ENCODE measurements around the gene FBXO8. TPM values are rescaled to one million over a fixed set of nuclear protein-coding genes. Genes with fewer than 3 reads are reported as not detected.

The FBXO8 gene
- total RNA-seq, 2 experiments from 2014 or later = 12.6 to 12.7 TPM

GRCh38 chr4:174230680-174231079 is 52.8 kb downstream of the FBXO8 start:
- Histone ChIP-seq H3K4me1 (ENCODE audit: insufficient read depth, low read length, poor library complexity, severe bottlenecking) (no peaks in the 10 kb centered on the region), H3K4me3 (ENCODE audit: low read depth, low read length, poor library complexity, severe bottlenecking) (no peak overlapping the region), H2AFZ (ENCODE audit: low read length) (no peak overlapping the region), H3K27ac (ENCODE audit: low read depth, low read length, poor library complexity, severe bottlenecking) (no peak overlapping the region), H3K79me2 (ENCODE audit: insufficient read depth, low read depth, low read length) (no peaks in the 10 kb centered on the region), H4K20me1 (ENCODE audit: insufficient read depth, low read length) (no peaks in the 10 kb centered on the region), H3K9me2 (ENCODE audit: insufficient read depth, low read length) (no peaks in the 10 kb centered on the region), H3K4me2 (ENCODE audit: low read length) (no peak overlapping the region), H3K36me3 (ENCODE audit: insufficient read depth, low read length) (no peaks in the 10 kb centered on the region), H3K9me3 (ENCODE audit: low read length) (no peaks in the 10 kb centered on the region)
- BruUV-seq (replicated peaks) = no TSS peak
- ChIA-PET POLR2A (no interaction called here), CTCF (ENCODE audit: unreplicated experiment) (no interaction called here)
- no peak for DNase-seq (ENCODE audit: low spot score)
- intact Hi-C loops (cut with micrococcal nuclease; ENCODE audit: unreplicated experiment) = no loop called here
- no peak for TF ChIP-seq CTCF (conservative IDR thresholded peaks at IDR 0.05; ENCODE audit: low read length)
- no peak for TF ChIP-seq EZH2phosphoT487 (IDR thresholded peaks at IDR 0.05; ENCODE audit: borderline replicate concordance, low read depth, low read length)

GRCh38 chr4:174230148-174230547 is 53.3 kb downstream of the FBXO8 start:
- CTCF ChIA-PET (ENCODE audit: unreplicated experiment) = no interaction called here
- no peak for DNase-seq (ENCODE audit: low spot score)
- intact Hi-C loops (cut with micrococcal nuclease; ENCODE audit: unreplicated experiment) = no loop called here

GRCh38 chr4:174228988-174229387 is 54.5 kb downstream of the FBXO8 start:
- TF ChIP-seq EZH2phosphoT487 (IDR thresholded peaks at IDR 0.05; ENCODE audit: borderline replicate concordance, low read depth, low read length) = no peak
- no peak for TF ChIP-seq CTCF (conservative IDR thresholded peaks at IDR 0.05; ENCODE audit: low read length)
- Histone ChIP-seq H3K4me3 (ENCODE audit: low read depth, low read length, poor library complexity, severe bottlenecking) (no peak overlapping the region), H4K20me1 (ENCODE audit: insufficient read depth, low read length) (no peaks in the 10 kb centered on the region), H3K36me3 (ENCODE audit: insufficient read depth, low read length) (no peaks in the 10 kb centered on the region), H3K79me2 (ENCODE audit: insufficient read depth, low read depth, low read length) (no peaks in the 10 kb centered on the region), H3K9me2 (ENCODE audit: insufficient read depth, low read length) (no peaks in the 10 kb centered on the region), H3K27ac (ENCODE audit: low read depth, low read length, poor library complexity, severe bottlenecking) (no peak overlapping the region), H3K4me1 (ENCODE audit: insufficient read depth, low read length, poor library complexity, severe bottlenecking) (no peaks in the 10 kb centered on the region), H3K9me3 (ENCODE audit: low read length) (no peaks in the 10 kb centered on the region), H3K4me2 (ENCODE audit: low read length) (no peak overlapping the region), H2AFZ (ENCODE audit: low read length) (no peak overlapping the region)
- BruUV-seq (replicated peaks) = no TSS peak
- ChIA-PET CTCF (ENCODE audit: unreplicated experiment) (no interaction called here), POLR2A (interaction anchor here (0.6 kb wide), 1 partner anchor 121 kb away, joined by 3 read pairs; no protein-coding TSS in a partner anchor)
- intact Hi-C loops (cut with micrococcal nuclease; ENCODE audit: unreplicated experiment) = no loop called here
- DNase-seq (ENCODE audit: low spot score) = no peak

More at GRCh38 chr4:174230148-174230547, 53.3 kb downstream of the FBXO8 start:
- Histone ChIP-seq H3K4me2 (ENCODE audit: low read length) (no peak overlapping the region), H2AFZ (ENCODE audit: low read length) (no peak overlapping the region), H3K36me3 (ENCODE audit: insufficient read depth, low read length) (no peaks in the 10 kb centered on the region), H3K79me2 (ENCODE audit: insufficient read depth, low read depth, low read length) (no peaks in the 10 kb centered on the region), H3K27ac (ENCODE audit: low read depth, low read length, poor library complexity, severe bottlenecking) (no peak overlapping the region), H3K4me1 (ENCODE audit: insufficient read depth, low read length, poor library complexity, severe bottlenecking) (no peaks in the 10 kb centered on the region), H3K9me2 (ENCODE audit: insufficient read depth, low read length) (no peaks in the 10 kb centered on the region), H4K20me1 (ENCODE audit: insufficient read depth, low read length) (no peaks in the 10 kb centered on the region), H3K4me3 (ENCODE audit: low read depth, low read length, poor library complexity, severe bottlenecking) (no peak overlapping the region), H3K9me3 (ENCODE audit: low read length) (no peaks in the 10 kb centered on the region)
- no peak for TF ChIP-seq EZH2phosphoT487 (IDR thresholded peaks at IDR 0.05; ENCODE audit: borderline replicate concordance, low read depth, low read length)
- TF ChIP-seq CTCF (conservative IDR thresholded peaks at IDR 0.05; ENCODE audit: low read length) = no peak
- BruUV-seq (replicated peaks) = no TSS peak
- POLR2A ChIA-PET = no interaction called here

Measured in OCI-LY7 (cell line).